ENCODE results near the gene ENOX1.

Gene ENOX1

DNA sequence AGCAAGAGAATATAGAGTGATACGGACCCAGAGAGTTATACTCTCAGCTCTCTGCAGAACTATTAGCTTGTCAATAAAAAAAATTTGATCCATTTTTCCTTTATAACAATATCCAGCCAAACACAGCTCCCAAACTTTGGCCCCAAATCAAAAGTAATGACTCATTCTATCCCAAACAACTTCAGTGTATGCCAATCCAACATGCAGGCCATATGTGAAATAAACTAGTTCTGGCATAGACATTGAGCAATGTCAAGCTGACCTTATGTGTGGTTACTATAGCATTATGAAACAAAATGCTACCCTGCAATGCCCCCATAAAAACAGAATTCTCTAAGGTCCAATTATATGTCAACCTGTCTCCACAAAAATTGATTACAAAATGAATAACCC lies 553.9 kb downstream of the ENOX1 start:
- no peak for DNase-seq

DNA sequence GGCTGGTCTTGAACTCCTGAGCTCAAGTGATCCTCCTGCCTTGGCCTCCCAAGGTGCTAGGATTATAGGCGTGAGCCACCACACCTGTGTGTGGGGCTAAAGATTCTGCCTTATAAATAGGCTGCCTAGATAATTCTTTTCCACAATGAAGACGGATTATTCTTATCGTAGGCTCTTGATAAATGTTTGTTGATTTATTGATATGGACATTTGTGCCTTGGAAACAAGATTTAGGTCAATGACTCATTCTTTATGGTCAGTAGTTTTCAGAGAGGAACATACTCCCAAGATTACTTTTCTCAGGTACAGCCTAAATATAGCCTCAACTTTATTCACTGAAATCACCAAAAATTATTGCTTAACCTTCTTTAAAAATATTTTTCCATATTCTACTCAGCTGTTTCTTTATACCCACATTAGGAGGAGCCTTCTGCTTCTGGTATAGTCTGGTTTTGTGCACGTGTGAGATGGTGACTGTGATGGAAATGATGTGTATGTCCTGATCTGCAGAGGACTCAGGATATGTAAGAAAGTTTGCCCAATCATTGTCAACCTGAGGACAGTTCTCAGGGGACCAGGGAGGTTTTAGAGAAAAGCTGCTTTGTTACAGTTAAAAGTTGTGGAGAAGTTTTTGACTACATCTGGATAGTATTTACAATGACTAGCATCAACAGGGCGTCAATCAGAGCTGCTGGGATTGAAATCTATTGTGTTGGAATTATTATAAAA lies 554.5 kb downstream of the ENOX1 start:
- DNase-seq = no peak

DNA sequence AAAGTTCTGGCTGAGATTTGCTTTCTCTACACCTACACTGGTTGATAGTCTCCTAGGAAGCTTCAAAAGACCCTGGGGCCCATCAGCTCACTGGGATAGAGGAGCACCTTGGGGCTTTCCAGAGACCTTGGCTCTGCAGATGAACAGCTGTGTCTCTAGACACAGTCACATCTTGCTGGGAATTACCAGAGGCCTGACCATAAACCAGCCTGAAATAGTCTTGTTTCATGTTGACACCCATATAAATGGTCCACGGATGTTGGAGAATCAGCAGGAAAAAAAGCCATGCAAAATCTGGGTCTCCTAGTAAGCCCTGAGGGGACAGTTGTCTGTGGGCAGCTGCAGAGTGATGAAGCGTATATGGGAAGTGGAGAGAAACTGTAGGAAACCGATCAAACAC lies 555.8 kb downstream of the ENOX1 start:
- no peak for DNase-seq

- DNase-seq = no peak
These were observed 557.3 kb downstream of the ENOX1 start for GRCh38 chr13:43229506-43229905.

DNA sequence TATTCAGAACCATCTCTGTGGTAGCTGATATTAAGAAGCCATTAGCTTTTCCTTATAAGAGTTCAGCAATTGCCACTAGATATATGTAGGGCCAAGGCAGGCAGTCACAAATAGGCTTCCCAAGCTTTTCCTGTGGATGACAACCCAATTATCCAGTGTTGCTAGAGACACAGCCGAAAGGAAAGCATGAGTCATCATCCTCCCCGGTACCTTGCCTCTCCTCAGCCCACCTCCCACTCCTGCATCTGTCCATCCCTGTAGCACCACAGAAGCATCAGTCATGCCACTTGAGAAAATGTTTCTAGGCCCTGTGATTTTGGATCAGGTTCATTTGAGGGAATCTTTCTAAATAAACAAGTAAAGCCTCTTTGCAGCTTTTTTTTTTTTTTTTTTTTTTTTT lies 559.1 kb downstream of the ENOX1 start:
- no peak for DNase-seq

- DNase-seq = no peak
These were observed 563.6 kb downstream of the ENOX1 start for GRCh38 chr13:43223216-43223615.

DNA sequence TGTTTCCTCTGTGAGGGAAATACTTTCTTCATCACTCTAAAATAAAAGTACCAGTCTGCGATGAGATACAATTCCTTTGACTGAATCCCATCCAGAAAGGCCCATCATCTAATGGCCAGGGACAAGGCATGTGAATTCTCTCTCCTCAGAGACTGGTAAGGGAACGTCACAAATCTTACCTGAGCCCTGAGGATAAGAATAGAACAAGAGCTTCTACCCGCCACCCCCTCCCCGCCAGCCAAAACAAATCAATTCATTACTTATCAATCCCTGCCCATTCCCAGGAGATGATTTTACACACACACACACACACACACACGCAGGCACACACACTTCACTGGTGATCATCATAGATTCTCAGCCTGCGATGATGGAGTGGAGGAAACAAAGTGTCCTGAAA lies 564.7 kb downstream of the ENOX1 start:
- DNase-seq = no peak

- DNase-seq = no peak
These were observed 565.2 kb downstream of the ENOX1 start for GRCh38 chr13:43221611-43222010.

DNA sequence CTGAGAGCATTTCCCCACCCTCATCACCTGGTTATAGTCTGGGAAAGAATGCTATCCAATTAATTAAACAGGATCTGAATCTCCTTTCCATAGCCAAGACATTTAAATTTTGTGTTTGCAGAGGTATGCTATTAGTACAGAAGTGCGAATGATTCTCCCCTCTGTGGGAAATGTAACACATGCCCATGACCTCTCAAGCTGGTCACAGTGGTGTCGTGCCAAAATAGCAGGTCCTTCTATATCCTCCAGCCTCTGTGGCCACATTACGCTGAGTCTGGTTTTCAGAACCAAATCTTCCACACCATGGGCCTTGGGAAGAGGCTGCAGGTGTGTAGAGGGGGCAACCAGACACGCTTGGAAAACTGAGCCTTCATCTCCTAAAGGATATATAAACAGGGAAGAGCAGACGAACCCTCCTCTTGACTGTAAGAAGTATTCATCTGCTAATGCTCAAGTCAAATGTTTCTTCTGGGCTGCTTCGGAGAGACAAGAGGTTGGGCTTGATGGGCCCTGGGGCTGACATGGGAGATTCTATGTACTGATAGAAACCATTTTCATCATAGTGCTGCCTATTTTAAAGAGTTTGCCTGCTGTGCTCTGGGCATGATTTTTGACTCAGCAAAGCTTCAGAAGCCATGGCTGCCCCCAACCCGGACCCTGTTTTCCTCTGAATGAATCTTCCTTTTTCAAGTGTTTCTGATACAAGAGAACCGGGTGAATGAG lies 565.7 kb downstream of the ENOX1 start:
- DNase-seq = no peak

GRCh38 chr13:43214124-43214523 lies 572.6 kb downstream of the ENOX1 start:
- no peak for DNase-seq

DNA sequence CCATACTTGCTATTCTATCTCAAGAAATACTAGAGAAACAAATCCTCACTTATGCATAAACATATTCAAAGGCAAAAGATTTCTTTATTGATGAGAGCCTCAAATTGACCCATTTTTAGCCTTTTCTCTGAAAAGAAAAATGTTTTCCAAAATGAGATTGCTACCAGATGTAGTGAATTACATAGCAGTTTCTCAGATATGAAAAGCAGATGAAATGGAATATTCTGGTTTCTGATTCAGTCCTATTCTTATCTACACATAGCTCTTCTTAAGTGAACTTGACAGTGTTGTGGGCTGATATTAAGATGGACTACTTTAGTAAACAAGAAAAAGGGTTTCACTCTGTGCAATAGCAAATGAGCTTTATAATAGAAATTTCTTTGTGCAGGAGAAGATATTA lies 579.9 kb downstream of the ENOX1 start:
- DNase-seq = no peak

DNA sequence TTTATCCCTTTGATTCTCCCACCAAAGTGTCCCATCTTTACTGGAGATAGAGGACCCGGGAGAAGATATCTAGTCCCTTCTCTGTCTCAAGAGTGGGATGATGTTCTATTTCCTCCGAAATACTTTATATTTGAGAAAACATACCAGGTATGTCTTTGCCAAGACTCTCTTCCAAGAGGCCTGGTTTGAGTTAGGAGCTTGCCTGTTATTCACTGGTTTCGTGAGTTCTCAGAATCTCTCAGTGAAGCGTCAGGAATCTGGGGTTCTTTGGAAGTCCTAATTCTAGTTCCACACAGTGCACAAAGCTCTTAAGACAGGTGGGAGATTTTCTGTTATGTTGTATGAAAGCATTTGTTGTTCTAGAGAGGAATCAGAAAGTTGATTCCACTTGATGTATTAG lies 581.4 kb downstream of the ENOX1 start:
- DNase-seq = no peak

- no peak for DNase-seq
These were observed 582.2 kb downstream of the ENOX1 start for GRCh38 chr13:43204591-43204990.

GRCh38 chr13:43203781-43204180 lies 583.0 kb downstream of the ENOX1 start:
- DNase-seq = no peak

- no peak for DNase-seq
These were observed 586.0 kb downstream of the ENOX1 start for GRCh38 chr13:43200736-43201135.

DNA sequence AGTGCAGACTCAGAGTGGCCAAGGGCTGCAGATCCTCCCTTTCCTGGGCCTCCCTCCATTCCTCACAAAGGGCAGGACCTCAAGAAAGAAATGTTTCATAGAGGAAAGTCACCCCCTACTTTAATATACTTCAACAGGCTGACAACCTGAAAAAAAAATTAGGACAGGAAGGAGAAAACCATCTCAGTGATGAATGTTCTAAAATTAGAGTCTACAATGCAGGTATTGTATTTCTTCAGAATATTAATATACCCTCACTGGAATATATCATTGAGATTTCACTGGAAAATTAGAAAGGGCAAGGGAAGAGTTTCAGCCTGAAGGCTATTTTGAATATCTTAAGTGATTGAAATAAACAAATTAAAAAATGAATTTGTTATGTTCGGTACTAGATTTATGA lies 586.5 kb downstream of the ENOX1 start:
- no peak for DNase-seq

- DNase-seq = no peak
These were observed 589.9 kb downstream of the ENOX1 start for GRCh38 chr13:43196750-43197370.

GRCh38 chr13:43196086-43196621 lies 590.6 kb downstream of the ENOX1 start:
- no peak for DNase-seq

- no peak for DNase-seq
These were observed 591.2 kb downstream of the ENOX1 start for GRCh38 chr13:43195551-43195950.

GRCh38 chr13:43195112-43195511 lies 591.7 kb downstream of the ENOX1 start:
- DNase-seq = no peak

GRCh38 chr13:43193789-43194420 lies 592.9 kb downstream of the ENOX1 start:
- DNase-seq = no peak

DNA sequence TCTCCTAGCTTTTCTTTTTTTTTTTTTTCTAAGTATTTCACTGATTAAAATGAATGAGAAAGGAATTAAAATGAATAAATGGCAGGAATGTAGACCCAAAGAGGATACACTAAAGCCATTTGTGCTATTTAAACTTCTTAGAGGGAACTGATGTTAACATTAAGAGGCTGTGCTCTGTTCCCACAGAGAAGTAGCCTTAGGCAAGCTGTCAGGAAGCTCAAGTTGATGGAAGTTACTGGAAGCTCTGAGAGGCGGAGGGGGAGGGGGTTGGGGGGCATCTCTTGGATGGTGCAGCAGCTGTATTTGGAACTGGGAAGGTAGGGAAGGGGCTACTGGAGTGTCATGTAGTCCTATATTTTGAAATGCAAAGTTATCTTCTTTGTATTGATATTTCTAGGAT lies 595.2 kb downstream of the ENOX1 start:
- no peak for DNase-seq

GRCh38 chr13:43185226-43185625 lies 601.5 kb downstream of the ENOX1 start:
- DNase-seq = no peak
